Neural cell (in vitro differentiated cells): ENCODE measurements around the gene BLMH. TPM values are rescaled to one million over a fixed set of nuclear protein-coding genes. Genes with fewer than 3 reads are reported as not detected.

Source experiments
- H2AFZ ChIP-seq: fragments of 200-600, 300-800 bp; sonication (generic), shearing (Covaris generic); 2 replicates; pipeline ENCODE4 v1.6.0; 2014; ENCODE audit warnings: low read depth, mild to moderate bottlenecking, antibody characterized with exemption, low read length, moderate library complexity
- H3F3A ChIP-seq: fragments of 200-600 bp; shearing (Covaris generic); 2 replicates; pipeline ENCODE4 v1.6.1; 2016; ENCODE audit warnings: mild to moderate bottlenecking, moderate library complexity, mixed read lengths, antibody characterized with exemption, low read length; ENCODE audit not compliant: insufficient read depth, poor library complexity, severe bottlenecking
- H3K27ac ChIP-seq: fragments of 200-600, 300-800 bp; sonication (generic), shearing (Covaris generic); 2 replicates; pipeline ENCODE4 v1.5.1; 2014; ENCODE audit warnings: mild to moderate bottlenecking, low read length, moderate library complexity
- H3K27me3 ChIP-seq: fragments of 300-800, 200-600 bp; sonication (generic), shearing (Covaris generic); 2 replicates; pipeline ENCODE4 v1.6.0; 2014; ENCODE audit warnings: mild to moderate bottlenecking, low read depth, low read length, moderate library complexity; ENCODE audit not compliant: insufficient read depth
- H3K36me3 ChIP-seq: fragments of 300-800, 200-600 bp; sonication (generic), shearing (Covaris generic); 2 replicates; pipeline ENCODE4 v1.5.1; 2014; ENCODE audit warnings: mild to moderate bottlenecking, antibody characterized with exemption, low read length, moderate library complexity; ENCODE audit not compliant: insufficient read depth
- H3K4me2 ChIP-seq: fragments of 300-800, 200-600 bp; sonication (generic), shearing (Covaris generic); 2 replicates; pipeline ENCODE4 v1.6.0; 2014; ENCODE audit warnings: mild to moderate bottlenecking, low read length
- H3K4me3 ChIP-seq: fragments of 300-800, 200-600 bp; sonication (generic), shearing (Covaris generic); 2 replicates; pipeline ENCODE4 v1.5.1; 2014; ENCODE audit warnings: mild to moderate bottlenecking, low read length, moderate library complexity
- H3K79me2 ChIP-seq: fragments of 200-600 bp; shearing (Covaris generic); replicated peaks from 2 replicates; pipeline ENCODE4 v1.6.0; 2014; ENCODE audit warnings: mild to moderate bottlenecking, low read length, moderate library complexity; ENCODE audit not compliant: insufficient read depth
- H3K9ac ChIP-seq: fragments of 300-800, 200-600 bp; sonication (generic), shearing (Covaris generic); 2 replicates; pipeline ENCODE4 v1.6.1; 2016; ENCODE audit warnings: mild to moderate bottlenecking, low read length, mixed read lengths
- H3K9me2 ChIP-seq: fragments of 200-600 bp; shearing (Covaris generic); 2 replicates; pipeline ENCODE4 v1.6.1; 2016; ENCODE audit warnings: mild to moderate bottlenecking, low read length, mixed read lengths; ENCODE audit not compliant: insufficient read depth
- H3K9me3 ChIP-seq: fragments of 200-600, 300-800 bp; sonication (generic), shearing (Covaris generic); 2 replicates; pipeline ENCODE4 v1.6.1; 2016; ENCODE audit warnings: mild to moderate bottlenecking, mixed run types, low read length, moderate library complexity, mixed read lengths
- H4K20me1 ChIP-seq: fragments of 200-600 bp; shearing (Covaris generic); 2 replicates; pipeline ENCODE4 v1.6.1; 2016; ENCODE audit warnings: mild to moderate bottlenecking, mixed run types; ENCODE audit not compliant: insufficient read depth
- CTCF ChIP-seq: fragments of 450-650 bp; IDR thresholded peaks from 2 replicates; pipeline ENCODE4 v1.5.1; 2014; ENCODE audit warnings: antibody characterized with exemption, mild to moderate bottlenecking, moderate library complexity; ENCODE audit not compliant: poor library complexity, severe bottlenecking
- EP300 ChIP-seq: fragments of 450-650 bp; conservative IDR thresholded peaks from 2 replicates; pipeline ENCODE4 v1.6.1; 2014; ENCODE audit warnings: antibody characterized with exemption, mild to moderate bottlenecking, moderate library complexity; ENCODE audit not compliant: poor library complexity, severe bottlenecking
- EZH2 ChIP-seq: fragments of 200-600, 300-800 bp; shearing (Covaris generic), sonication (generic); IDR thresholded peaks from 2 replicates; pipeline ENCODE4 v1.6.1; 2014; ENCODE audit warnings: antibody characterized with exemption, low read length, borderline replicate concordance, mild to moderate bottlenecking; ENCODE audit not compliant: insufficient read depth, poor library complexity, severe bottlenecking
- MXI1 ChIP-seq: fragments of 450-650 bp; conservative IDR thresholded peaks from 2 replicates; pipeline ENCODE4 v1.6.1; 2014; ENCODE audit warnings: antibody characterized with exemption, mild to moderate bottlenecking; ENCODE audit not compliant: poor library complexity, severe bottlenecking
- POLR2AphosphoS5 ChIP-seq: IDR thresholded peaks from 2 replicates; pipeline ENCODE4 v1.6.1; 2012
- RAD21 ChIP-seq: fragments of 450-650 bp; conservative IDR thresholded peaks from 2 replicates; pipeline ENCODE4 v1.6.1; 2014; ENCODE audit warnings: antibody characterized with exemption, mild to moderate bottlenecking, moderate library complexity
- SMC3 ChIP-seq: fragments of 450-650 bp; conservative IDR thresholded peaks from 2 replicates; pipeline ENCODE4 v1.6.1; 2014; ENCODE audit warnings: antibody characterized with exemption, mild to moderate bottlenecking, moderate library complexity; ENCODE audit not compliant: poor library complexity
- TAF1 ChIP-seq: IDR thresholded peaks from 2 replicates; pipeline ENCODE4 v1.6.1; 2012; ENCODE audit warnings: low read depth
- polyA plus RNA-seq: library from polyadenylated mRNA; depleted of rRNA; stranded (reverse); fragments of >200 nt; gene quantifications from 2 replicates; pipeline ENCODE4 v1.2.3, GENCODE V29; 2014
- TF ChIP-seq, protein P1 (sequence below): IDR thresholded peaks from 2 replicates; pipeline ENCODE4 v1.6.1; 2012; ENCODE audit warnings: borderline replicate concordance

BLMH gene
- polyA plus RNA-seq, 1 donor from 2014 or later = 44.3 TPM

GRCh38 chr17:30339086-30339485 lies 47.3 kb upstream of the BLMH start:
- no peak overlapping the region for H3K9ac ChIP-seq
- no peaks in the 10 kb centered on the region for H3K36me3 ChIP-seq
- H3K4me3 ChIP-seq = no peak overlapping the region
- H3F3A ChIP-seq = no peaks in the 10 kb centered on the region
- TF ChIP-seq CTCF (no peak), SMC3 (no peak), TAF1 (no peak), RAD21 (no peak), EZH2 (no peak), EP300 (no peak)
- TF ChIP-seq, protein P1, sequence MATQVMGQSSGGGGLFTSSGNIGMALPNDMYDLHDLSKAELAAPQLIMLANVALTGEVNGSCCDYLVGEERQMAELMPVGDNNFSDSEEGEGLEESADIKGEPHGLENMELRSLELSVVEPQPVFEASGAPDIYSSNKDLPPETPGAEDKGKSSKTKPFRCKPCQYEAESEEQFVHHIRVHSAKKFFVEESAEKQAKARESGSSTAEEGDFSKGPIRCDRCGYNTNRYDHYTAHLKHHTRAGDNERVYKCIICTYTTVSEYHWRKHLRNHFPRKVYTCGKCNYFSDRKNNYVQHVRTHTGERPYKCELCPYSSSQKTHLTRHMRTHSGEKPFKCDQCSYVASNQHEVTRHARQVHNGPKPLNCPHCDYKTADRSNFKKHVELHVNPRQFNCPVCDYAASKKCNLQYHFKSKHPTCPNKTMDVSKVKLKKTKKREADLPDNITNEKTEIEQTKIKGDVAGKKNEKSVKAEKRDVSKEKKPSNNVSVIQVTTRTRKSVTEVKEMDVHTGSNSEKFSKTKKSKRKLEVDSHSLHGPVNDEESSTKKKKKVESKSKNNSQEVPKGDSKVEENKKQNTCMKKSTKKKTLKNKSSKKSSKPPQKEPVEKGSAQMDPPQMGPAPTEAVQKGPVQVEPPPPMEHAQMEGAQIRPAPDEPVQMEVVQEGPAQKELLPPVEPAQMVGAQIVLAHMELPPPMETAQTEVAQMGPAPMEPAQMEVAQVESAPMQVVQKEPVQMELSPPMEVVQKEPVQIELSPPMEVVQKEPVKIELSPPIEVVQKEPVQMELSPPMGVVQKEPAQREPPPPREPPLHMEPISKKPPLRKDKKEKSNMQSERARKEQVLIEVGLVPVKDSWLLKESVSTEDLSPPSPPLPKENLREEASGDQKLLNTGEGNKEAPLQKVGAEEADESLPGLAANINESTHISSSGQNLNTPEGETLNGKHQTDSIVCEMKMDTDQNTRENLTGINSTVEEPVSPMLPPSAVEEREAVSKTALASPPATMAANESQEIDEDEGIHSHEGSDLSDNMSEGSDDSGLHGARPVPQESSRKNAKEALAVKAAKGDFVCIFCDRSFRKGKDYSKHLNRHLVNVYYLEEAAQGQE = no peak
- H3K9me3 ChIP-seq = no peaks in the 10 kb centered on the region
- no peaks in the 10 kb centered on the region for H3K27me3 ChIP-seq
- H3K9me2 ChIP-seq = no peaks in the 10 kb centered on the region
- no peak overlapping the region for H3K4me2 ChIP-seq
- no peaks in the 10 kb centered on the region for H4K20me1 ChIP-seq
- no peak overlapping the region for H2AFZ ChIP-seq
- H3K27ac ChIP-seq = no peak overlapping the region
- H3K79me2 ChIP-seq = no peaks in the 10 kb centered on the region

DNA sequence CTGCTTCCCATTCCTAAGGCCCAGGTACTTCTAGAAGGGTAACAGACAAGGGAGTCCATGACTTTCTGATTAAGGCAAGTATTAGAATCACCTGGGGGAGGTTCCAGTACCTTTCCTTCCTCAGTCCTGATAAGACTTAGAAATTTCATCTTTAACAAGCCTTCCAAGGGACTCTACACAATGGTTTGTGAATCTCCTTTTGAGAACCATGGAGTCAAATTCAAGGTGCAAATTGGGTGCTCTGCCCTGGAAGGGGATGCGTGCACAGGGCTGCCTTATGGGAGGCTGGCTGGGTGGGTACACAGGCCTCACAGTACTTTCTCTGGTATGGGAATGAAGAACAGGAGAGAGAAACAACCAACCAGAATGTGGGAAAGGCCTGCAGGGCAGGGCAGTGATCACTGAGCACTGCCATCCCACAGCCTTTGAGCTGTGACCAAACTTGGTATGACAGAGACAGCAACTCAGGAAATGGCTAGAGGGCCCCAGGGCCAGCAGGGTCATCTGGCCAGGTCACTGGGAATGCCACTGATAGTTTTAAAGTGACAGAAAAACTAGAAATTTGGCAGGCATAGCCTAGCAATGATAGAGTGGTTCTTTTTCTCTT lies 45.8 kb upstream of the BLMH start:
- Histone ChIP-seq H3K27ac (no peak overlapping the region), H3K9me3 (no peaks in the 10 kb centered on the region), H2AFZ (no peak overlapping the region), H3K27me3 (no peaks in the 10 kb centered on the region), H3K79me2 (no peaks in the 10 kb centered on the region), H3K9me2 (no peaks in the 10 kb centered on the region), H3K36me3 (no peaks in the 10 kb centered on the region), H3K9ac (no peak overlapping the region), H4K20me1 (no peaks in the 10 kb centered on the region), H3K4me2 (no peak overlapping the region), H3K4me3 (no peak overlapping the region), H3F3A (no peaks in the 10 kb centered on the region)
- TF ChIP-seq MXI1 (no peak), SMC3 (no peak), RAD21 (no peak), POLR2AphosphoS5 (no peak), CTCF (no peak)
